HG03039 (cell line): ENCODE results near the gene IDI2.

Source experiments
- ATAC-seq: cut with Tn5 transposase; IDR thresholded peaks from one replicate; pipeline ENCODE4 v1.9.1; 2021; ENCODE audit warnings: mild to moderate bottlenecking, moderate library complexity; ENCODE audit not compliant: unreplicated experiment

IDI2 gene

DNA sequence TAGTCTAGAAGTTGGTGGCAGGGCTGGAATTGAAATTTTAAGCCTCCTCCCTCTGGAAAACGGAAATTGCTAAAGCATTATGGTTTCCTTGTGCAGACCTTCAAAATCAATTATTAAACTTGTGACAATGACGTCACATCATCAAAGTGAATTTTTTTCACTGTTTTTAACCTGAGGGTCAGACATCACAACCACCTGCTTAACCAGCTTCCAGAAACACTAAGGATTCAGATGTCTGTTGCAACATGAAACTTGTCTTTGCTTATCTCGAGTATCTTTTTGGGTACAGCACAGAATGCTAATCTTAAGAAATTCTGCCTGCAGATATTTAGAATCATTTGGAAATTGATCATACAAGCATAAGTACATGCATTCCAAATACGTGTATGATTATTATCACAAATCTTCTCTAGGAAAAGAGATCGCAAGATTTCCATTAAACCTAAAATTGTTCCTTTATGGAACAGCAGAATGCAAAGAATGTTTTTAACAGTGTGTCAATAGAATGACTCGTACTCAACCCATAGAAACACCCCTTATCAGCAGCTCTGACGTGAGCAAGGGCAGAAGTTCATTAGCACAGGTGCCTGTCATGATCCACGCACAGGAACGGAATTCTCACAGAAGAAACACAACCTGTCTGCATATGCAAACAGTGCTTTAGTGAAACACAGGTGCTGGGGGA lies 41.5 kb downstream of the IDI2 start:
- ATAC-seq = no peak

DNA sequence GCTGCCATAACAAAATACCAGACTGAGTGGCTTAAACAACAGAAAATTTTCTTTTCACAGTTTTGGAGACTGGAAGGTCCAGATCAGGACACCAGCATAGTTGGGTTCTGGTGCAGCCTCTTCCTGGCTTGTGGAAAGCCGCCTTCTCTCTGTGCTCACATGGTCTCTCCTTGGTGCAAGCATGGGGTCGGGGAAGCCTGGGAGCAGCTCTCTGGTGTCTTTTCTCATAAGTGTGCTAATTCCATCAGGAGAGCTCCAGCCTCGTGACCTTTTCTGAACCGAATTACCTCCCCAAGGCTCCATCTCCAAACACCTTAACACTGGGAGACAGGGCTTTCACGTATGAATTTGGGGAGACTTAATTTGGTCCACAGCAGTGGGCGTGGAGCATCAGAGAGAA lies 42.3 kb downstream of the IDI2 start:
- no peak for ATAC-seq

DNA sequence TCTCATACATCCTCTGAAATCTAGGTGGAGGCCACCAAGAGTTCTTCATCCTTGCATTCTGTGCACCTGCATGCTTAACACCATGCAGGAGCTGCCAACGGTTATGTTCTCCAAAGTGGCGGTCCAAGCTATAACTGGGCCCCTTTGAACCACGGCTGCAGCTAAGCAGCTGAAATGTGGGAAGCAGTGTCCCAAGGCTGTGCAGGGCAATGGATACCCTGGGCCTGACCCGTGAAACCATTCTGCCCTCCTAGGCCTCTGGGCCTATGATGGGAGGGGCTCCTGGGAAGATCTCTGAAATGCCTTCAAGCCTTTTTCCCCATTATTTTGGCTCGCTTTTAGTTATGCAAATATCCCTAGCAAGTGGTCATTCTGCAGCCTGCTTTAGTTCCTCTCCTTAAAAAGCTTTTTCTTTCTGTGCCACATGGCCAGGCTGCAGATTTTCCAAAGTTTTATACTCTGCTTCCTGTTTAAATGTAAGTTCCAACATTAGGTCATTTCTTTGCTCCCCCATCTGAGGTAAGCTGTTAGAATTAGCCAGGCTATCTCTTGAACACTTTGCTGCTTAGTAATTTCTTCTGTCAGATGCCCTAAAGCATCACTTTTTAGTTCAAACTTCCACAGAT lies 45.1 kb downstream of the IDI2 start:
- ATAC-seq = no peak

DNA sequence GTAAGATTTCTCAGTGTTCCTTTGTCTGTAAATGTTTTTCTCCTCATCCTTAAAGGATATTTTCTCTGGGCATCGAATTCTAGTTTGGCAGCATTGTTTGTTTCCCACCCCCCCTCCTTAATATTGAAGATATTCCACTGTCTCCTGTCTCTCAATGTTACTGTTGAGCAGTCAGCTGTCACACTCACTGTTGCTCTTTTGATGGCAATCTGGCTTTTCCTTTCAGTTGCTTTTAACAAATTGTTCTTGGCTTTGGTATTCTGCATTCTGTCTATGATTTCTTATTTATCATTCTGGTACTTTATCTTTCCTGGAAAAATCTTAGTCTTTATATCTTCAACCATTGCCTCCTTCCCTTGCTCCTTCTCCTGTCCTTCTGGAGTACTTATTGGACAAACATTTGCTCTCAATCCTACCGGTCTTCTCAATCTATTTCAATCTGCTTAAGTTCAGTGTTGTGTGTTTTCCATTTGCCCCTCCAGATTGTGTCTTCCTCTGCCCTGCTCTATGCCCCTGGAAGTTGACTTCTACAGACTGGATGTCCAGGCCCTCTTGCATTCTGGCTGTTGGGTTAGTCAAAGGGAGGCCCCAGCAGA lies 46.7 kb downstream of the IDI2 start:
- ATAC-seq = no peak

DNA sequence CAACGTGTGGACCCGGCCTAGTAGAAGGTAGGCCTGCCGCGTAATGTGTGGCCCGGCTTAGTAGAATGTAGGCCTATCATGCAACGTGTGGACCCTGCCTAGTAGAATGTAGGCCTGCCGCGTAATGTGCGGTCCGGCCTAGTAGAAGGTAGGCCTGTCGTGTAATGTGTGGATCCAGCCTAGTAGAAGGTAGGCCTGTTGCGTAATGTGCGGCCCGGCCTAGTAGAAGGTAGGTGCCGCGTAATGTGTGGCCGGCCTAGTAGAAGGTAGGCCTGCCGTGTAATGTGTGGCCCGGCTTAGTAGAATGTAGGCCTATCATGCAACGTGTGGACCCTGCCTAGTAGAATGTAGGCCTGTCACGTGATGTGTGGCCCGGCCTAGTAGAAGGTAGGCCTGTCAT lies 49.3 kb downstream of the IDI2 start:
- ATAC-seq = no peak

DNA sequence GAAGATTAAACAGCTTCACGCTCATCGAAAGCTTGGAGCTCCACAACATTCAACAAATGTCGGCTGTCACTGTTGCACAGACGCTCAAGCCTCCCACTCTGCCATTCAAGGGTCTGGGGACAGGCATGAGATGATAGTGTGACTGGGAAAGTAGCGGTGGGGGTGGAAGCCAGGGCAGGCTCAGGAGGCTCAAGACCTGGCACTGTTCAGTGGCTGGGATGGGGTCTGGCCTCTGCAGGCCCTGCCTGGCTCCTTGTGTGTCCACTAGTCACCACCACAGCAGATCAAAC lies 50.9 kb downstream of the IDI2 start:
- ATAC-seq = no peak

DNA sequence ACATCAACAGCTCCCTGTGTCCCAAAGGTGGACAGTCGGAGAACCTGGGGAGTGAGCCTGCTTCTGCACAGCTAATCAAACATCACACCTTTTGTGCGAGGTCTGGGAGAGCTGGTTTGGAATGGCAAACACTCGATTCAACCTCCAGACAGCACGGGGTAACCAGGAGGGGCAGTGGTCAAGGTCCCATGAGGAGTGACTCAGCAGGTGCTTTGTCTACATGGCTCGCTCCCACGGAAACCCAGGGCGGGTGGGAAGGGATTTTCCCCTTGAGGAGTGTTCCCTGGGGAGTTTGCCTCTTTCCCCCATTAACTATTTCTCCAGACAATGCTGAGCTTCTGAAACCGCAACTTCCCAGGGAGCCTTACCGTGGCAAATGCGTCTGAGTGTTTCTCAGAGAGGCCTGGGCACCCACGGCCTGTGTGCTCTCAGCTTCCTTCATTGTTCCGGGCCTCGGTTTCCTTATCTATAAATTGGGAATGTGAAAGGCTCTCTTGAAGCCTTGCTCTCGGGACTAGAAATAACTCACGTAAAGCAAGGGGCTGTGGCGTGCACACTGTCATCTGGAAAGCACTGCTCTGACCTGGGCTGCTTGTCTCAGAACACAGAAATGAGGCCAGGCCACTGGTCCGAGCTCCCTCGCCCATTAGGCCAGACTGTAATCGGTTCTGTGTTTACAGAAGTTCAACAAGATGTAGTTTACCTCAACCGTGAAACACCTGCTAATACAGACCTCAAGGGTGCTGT lies 51.4 kb downstream of the IDI2 start:
- no peak for ATAC-seq

DNA sequence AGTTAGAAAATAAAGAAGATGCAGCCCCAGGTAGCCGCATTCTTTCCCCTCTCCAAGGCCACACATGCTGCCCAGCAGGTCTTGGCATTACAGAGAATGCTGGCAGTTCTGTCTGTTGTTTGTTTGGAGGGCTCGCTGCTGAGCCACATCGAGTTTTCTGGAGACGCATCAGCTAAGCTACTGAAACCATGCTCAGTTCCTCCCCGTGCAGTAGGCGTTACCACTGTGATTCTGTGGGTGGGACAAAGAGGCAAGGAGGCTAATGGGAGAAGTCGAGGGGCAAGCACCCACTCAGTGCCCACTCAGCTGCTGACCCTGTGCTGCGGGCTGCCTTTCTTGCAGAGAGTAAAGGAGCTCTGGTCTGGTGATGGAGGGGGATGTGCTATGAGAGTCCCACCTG lies 52.9 kb downstream of the IDI2 start:
- no peak for ATAC-seq

DNA sequence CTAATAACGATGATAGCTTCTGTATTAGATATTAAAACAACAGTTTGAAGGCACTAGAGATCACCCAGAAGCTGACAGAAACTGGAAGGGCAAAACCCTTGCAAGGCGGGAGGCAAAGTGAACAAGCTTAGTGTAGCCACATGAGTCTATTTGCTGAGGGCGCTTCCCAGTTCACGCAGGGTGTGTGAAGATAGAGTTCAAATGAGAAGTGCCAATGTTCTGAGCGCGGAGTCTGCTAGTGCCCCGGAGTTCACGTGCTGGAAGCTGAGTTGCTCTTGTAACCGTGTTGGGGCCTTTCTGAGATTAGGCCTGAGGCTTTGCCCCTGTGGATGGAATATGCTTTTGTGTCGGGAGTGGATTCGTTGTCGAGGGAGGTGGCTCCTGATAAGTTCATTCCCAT lies 54.0 kb downstream of the IDI2 start:
- no peak for ATAC-seq

DNA sequence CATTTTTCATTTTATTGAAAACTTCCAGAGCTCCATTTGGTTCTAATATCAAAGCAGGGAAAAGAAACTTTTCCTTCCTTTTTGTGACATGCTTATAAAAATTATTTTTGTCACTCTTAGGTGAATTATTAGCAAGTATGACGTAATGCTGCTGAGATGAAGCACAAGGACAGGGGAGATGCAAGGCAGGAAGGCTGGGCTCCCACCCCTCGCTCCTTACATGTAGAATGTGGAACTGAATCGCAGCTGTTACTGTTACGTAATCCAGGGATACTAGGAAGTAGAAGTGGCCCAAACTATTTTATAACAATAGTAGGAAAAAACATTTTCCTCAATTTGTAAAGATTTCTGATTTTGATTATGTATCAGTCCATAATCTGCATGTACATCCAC lies 54.5 kb downstream of the IDI2 start:
- no peak for ATAC-seq

DNA sequence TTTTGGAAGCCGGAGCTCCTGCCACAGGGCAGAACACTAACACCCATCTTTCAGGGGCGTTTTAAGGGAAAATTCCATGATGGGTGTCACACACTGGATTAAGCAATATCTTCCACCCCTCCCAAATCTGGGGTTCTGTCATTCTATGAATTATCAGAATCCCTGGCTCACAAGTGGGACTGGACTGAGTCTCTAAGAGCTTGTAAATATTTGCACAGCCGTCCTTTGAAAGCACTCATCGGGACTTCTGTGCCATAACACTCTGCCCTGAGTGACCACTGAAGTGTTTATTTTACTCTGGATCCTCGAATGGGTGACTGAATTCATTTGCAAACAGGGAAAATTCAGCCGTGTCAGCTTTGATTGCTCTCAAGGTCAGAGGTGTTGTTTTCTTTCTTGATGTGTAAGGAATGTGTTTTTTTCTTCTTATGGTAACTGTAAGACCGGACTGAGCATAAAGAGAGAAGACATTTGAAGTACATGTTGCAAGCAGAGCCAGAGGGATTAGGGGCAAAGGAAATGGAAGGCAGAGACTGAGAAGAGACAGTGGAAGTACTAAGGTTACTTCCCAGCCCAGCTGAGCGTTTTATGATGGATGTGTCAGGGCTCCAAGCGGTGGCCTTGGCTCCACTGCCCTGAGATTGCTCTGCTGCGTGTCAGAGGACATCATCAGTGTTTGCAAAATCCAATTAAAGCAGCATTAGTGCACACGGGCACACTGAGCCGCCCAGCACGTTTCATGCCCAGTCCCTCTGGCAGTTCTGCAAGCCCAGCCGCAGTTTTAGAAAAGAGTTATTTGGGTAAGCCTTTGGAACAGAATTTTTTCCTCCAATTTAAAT lies 55.1 kb downstream of the IDI2 start:
- no peak for ATAC-seq

DNA sequence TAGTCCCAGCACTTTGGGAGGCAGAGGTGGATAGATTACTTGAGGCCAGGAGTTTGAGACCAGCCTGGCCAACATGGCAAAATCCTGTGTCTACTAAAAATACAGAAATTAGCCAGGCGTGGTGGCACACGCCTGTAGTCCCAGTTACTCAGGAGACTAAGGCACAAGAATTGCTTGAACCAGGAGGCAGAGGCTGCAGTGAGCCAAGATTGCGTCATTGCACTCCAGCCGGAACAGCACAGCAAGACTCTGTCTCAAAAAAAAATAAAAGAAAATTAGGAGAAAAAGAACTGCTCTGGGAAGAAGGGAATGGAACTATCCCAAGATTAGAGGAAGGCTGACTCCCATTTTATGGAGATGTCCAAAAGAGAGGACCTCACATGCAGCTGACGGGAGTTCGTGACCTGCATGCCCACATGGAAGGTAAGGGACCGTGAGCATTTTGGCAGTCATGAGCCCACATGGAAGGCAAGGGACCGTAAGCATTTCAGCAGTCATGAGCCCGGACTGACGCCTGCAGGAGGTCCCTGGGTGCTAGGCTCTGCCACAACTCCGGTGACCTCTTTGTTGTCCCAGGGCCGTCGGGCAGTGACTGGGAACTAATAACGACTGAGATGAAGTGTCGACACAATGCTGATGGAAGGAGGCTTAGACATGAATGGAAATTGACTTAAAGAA lies 56.0 kb downstream of the IDI2 start:
- no peak for ATAC-seq
